Pancreas (tissue), 10 donors: Measurements from ENCODE around the gene BBOX1. TPM values are rescaled to one million over a fixed set of nuclear protein-coding genes. Genes with fewer than 3 reads are reported as not detected.
"Not testable (repeated sequence)": the region's sequence is repeated elsewhere in the genome, so short reads cannot be mapped to it uniquely, and the experiment has no call there.

Experiments
- ATAC-seq, 4 donors: fragments of 200-7000 bp; cut with Tn5 transposase; one replicate each; pipeline versions ENCODE4 v1.8.0 to v1.9.1; 2020; ENCODE audit warnings: mild to moderate bottlenecking in 4 of 4, moderate library complexity in 4 of 4
- DNase-seq, 6 donors: peaks; one replicate each; pipeline ENCODE4 v3.0.0-alpha.2; 2020
- FAIRE-seq: peaks from 2 replicates; lab custom pipeline; 2012; peaks lifted over from hg19 to GRCh38; lab: Jason Lieb, UNC
- H3K27ac ChIP-seq, 4 donors: fragments of 200-600 bp; sonication (generic); 1 replicate in 3 of 4; 2 replicates in 1 of 4; pipeline versions ENCODE4 v1.5.0 to v1.8.0; 2020
- H3K27me3 ChIP-seq, 4 donors: fragments of 200-600 bp; one replicate each; pipeline ENCODE4 v1.8.0; 2021
- H3K36me3 ChIP-seq, 3 donors: fragments of 200-600 bp; sonication (generic) in 1 of 3; one replicate each; pipeline versions ENCODE4 v1.5.0 to v1.8.0; 2020 to 2021
- H3K4me1 ChIP-seq, 3 donors: fragments of 200-600 bp; one replicate each; pipeline ENCODE4 v1.8.0; 2021
- H3K4me3 ChIP-seq, 4 donors: fragments of 200-600 bp; sonication (generic) in 2 of 4; one replicate each; pipeline versions ENCODE4 v1.5.0 to v1.8.0; 2020 to 2021
- H3K9me3 ChIP-seq, 4 donors: fragments of 200-600 bp; one replicate each; pipeline ENCODE4 v1.8.0; 2021
- WGBS, 2 donors: extraction: QIAGEN DNeasy Blood & Tissue Kit; methylation state at CpG; one replicate each; pipeline ENCODE4 v1.1.7; 2013; 5-methylcytosine and 5-hydroxymethylcytosine counted together
- intact Hi-C, 3 donors: fragments of 100-400 bp; cut with DNase I; formaldehyde crosslinking; loops; one replicate each; pipeline versions ENCODE4 v1.11.1 to v1.14.2; 2022
- polyA plus RNA-seq, 2 donors: library from polyadenylated mRNA; stranded (reverse); fragments of 200-250 nt; gene quantifications; one replicate each; pipeline ENCODE4 v1.2.3, GENCODE V29; 2013
- total RNA-seq, 6 donors: library from RNA; stranded (reverse); fragmentation: NEBNext Ultra II Directional in 4 of 6; extraction: Animal tissue kit (Norgen Biotek cat#: 25700) in 4 of 6; gene quantifications; one replicate each; pipeline versions ENCODE4 v1.2.1 to v1.2.4, GENCODE V29; 2021 to 2023
- TF ChIP-seq, protein P1 (sequence below), 4 donors: fragments of 200-600 bp; sonication (generic) in 3 of 4; IDR thresholded peaks; one replicate each; pipeline versions ENCODE4 v1.5.0 to v1.8.0; 2021; ENCODE audit warnings: antibody characterized with exemption in 4 of 4
- donor health status: healthy with polysubstance abuse.
- donor health status: DM: no; HTN: no; CAD: no; lungs with moderate emphysema.
- donor health status: DM: no; HTN: no; CAD: no.
- donor health status: control.
- donor health status: control.
- donor health status: Bipolar disorder and iron deficiency.
- donor health status: DM: yes; HTN: yes; CAD: no.
- donor health status: DM: no; HTN: no; CAD: no.
- donor health status: DM: no; HTN: no; CAD: no.
- donor health status: DM: yes; HTN: yes; CAD: no.

Gene BBOX1
- total and polyA plus RNA-seq, 8 donors = 0.14 to 2.2 (median 0.34) TPM

DNA sequence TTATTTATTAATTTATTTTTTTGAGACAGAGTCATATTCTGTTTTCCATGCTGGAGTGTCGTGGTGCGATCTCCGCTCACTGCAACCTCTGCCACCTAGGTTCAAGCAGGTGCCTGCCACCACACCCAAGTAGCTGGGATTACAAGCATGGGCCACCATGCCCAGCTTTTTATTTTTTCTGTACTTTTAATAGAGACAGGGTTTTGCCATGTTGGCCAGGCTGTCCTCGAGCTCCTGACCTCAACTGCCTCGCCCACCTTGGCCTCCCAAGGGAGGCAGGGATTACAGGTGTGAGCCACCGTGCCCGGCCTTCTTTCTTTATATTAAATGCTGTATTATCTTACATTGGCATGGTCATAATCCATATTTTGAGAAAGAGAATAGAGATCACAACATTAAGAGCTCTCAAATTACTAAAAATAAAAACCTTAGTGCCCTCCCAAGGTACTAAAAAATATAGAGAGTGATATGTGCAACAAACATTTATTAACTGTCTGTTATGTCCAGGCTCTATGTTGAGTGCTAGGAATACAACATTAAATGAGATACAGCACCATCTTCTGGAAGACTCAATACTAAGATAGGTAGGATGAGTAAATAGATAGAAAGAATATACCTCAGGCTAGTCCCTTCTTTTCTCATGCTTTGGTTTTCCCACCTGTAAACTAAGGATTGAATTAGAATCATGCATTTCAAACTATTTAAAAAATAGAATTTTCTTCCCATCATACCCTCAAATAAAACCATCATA, 84.1 kb downstream of the BBOX1 start:
- Histone ChIP-seq H3K4me3 (no peak overlapping the region), H3K9me3 (no peaks in the 10 kb centered on the region), H3K36me3 (no peaks in the 10 kb centered on the region), H3K4me1 (no peaks in the 10 kb centered on the region), H3K27me3 (no peaks in the 10 kb centered on the region), H3K27ac (no peak overlapping the region)
- FAIRE-seq (no peak), ATAC-seq (no peak), DNase-seq (no peak)
- WGBS, 2 donors = 82 to 86% methylated on average over 7 of the region's 7 CpGs
- TF ChIP-seq, protein P1, sequence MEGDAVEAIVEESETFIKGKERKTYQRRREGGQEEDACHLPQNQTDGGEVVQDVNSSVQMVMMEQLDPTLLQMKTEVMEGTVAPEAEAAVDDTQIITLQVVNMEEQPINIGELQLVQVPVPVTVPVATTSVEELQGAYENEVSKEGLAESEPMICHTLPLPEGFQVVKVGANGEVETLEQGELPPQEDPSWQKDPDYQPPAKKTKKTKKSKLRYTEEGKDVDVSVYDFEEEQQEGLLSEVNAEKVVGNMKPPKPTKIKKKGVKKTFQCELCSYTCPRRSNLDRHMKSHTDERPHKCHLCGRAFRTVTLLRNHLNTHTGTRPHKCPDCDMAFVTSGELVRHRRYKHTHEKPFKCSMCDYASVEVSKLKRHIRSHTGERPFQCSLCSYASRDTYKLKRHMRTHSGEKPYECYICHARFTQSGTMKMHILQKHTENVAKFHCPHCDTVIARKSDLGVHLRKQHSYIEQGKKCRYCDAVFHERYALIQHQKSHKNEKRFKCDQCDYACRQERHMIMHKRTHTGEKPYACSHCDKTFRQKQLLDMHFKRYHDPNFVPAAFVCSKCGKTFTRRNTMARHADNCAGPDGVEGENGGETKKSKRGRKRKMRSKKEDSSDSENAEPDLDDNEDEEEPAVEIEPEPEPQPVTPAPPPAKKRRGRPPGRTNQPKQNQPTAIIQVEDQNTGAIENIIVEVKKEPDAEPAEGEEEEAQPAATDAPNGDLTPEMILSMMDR (IDR thresholded peaks at IDR 0.05) = no peak
- intact Hi-C loops = no loop called here

DNA sequence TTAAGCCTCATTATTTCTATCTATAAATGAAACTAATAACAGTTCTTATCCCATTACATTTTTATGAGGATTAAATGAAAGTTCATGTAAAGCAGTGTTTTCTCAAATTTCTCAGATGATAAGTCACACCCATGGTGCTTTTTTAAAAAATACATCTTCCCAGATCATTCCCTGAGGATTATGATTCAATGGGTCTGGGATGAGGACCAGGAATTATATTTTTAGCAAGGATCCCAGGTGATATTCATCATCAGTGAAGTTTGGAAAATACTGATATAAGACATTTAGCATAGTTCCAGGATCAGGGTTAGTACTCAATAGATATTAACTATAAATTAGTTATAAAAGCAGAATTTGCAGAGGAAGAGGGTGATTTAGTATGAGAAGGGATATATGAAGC, 89.1 kb downstream of the BBOX1 start:
- no peak for FAIRE-seq
- Histone ChIP-seq H3K4me1 (no peaks in the 10 kb centered on the region), H3K27ac (no peak overlapping the region), H3K27me3 (no peaks in the 10 kb centered on the region), H3K9me3 (no peaks in the 10 kb centered on the region), H3K4me3 (no peak overlapping the region), H3K36me3 (no peaks in the 10 kb centered on the region)
- TF ChIP-seq, protein P1 (IDR thresholded peaks at IDR 0.05) = no peak
- DNase-seq = no peak
- intact Hi-C loops = no loop called here
- ATAC-seq = no peak

DNA sequence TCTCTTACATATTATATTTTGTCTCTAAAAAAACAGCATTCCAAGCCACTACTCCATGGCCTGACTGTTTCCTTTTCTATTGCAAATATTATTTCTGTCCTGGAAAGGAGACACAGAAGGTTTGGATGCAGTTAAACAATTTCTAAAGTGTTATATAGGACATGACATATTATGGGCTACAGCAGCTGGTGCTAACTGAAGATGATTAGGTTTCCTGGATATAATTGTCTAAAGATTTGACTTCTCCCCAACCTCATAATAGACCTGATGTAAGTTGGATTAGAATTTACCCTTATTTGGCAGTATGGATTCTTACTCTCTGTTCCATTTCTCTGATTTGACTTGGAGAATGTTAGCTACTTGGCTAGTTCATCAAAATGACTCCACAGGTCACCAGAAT, 90.2 kb downstream of the BBOX1 start:
- H3K9me3 ChIP-seq = no peaks in the 10 kb centered on the region
- no peaks in the 10 kb centered on the region for H3K4me1 ChIP-seq
- no peak overlapping the region for H3K4me3 ChIP-seq
- FAIRE-seq (no peak), ATAC-seq (no peak), DNase-seq (no peak)
- intact Hi-C loops = no loop called here
- no peaks in the 10 kb centered on the region for H3K27me3 ChIP-seq
- TF ChIP-seq, protein P1 (IDR thresholded peaks at IDR 0.05) = no peak
- no peaks in the 10 kb centered on the region for H3K36me3 ChIP-seq
- H3K27ac ChIP-seq = no peak overlapping the region

DNA sequence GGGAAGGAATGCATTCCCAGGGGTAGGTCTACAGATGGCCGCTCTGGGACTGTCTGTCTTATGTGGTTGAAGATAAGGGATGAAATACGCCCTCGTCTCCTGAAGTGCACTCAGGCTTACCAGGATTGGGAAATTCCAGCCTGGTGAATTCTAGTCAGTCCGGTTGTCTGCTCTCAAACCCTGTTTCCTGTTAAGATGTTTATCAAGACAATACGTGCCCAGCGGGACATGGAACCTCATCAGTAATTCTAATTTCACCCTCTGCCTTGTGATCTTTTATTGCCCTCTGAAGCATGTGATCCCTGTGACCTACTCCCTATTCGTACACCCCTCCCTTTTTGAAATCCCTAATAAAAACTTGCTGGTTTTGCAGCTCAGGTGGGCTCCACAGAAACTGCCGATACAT, 95.3 kb downstream of the BBOX1 start:
- H3K36me3 ChIP-seq, H3K27ac ChIP-seq, intact Hi-C loops, FAIRE-seq, H3K4me1 ChIP-seq, H3K9me3 ChIP-seq, H3K27me3 ChIP-seq, ATAC-seq, H3K4me3 ChIP-seq, DNase-seq: not testable (repeated sequence)
- 71 to 87% methylated on average over 8 of the region's 8 CpGs for WGBS, 2 donors

DNA sequence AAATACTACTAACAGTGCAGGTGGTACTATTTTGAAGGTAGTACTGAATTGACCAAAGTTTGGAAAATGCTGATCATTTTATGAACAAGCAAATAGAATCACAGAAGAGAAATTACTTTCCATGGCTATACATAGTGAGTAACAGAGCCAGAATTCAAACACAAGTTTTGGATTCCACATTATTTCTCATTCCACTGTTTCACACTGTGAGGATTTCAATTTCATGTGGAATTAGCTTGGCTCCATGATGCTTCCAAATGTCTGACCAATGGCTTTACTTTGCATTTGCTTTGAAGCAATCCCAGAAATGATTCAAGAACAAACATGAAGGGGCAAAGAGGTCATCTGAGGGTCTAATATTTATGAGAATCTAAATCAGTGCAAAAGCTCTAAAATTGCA, 98.1 kb downstream of the BBOX1 start:
- Histone ChIP-seq H3K36me3 (peaks cover 0 to 2% (median 0%) of the 10 kb centered on the region in 3 donors), H3K4me1 (no peaks in the 10 kb centered on the region), H3K4me3 (no peak overlapping the region), H3K27me3 (no peaks in the 10 kb centered on the region), H3K27ac (no peak overlapping the region), H3K9me3 (no peaks in the 10 kb centered on the region)
- no peak for ATAC-seq
- intact Hi-C loops = no loop called here
- TF ChIP-seq, protein P1 (IDR thresholded peaks at IDR 0.05) = no peak
- DNase-seq = no peak
- FAIRE-seq = no peak
